GM18505 (cell line): ENCODE data around the gene TRIM69.

Experiments
- ATAC-seq: cut with Tn5 transposase; IDR thresholded peaks from one replicate; pipeline ENCODE4 v1.9.1; 2021; ENCODE audit not compliant: unreplicated experiment
- POLR2A ChIP-seq: IDR thresholded peaks from 4 replicates; pipeline ENCODE4 v1.6.1; 2011; ENCODE audit warnings: borderline replicate concordance; ENCODE audit not compliant: insufficient read depth, insufficient read length; ENCODE audit errors: extremely low read depth

Gene TRIM69

DNA sequence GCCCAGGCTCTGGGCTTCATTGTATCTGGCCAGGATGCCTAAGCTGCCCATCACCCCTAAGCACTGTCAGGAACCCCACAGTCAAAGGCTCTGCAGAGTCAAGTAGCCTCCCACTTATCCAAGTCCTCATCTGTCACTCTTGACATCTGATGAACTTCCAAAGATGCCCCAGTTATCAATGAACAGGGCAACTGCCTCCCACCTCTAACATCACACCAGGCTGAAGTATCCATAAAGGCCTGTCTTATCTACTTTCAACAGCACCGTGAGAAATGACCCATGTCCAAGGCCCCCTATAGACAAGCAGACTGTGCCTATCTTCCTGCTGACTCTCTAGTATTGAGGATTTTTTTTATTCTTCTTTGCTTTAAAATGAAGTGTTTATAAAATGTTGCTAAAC is 56.4 kb downstream of the TRIM69 start:
- no peak for ATAC-seq
- TF ChIP-seq POLR2A, result no peak

DNA sequence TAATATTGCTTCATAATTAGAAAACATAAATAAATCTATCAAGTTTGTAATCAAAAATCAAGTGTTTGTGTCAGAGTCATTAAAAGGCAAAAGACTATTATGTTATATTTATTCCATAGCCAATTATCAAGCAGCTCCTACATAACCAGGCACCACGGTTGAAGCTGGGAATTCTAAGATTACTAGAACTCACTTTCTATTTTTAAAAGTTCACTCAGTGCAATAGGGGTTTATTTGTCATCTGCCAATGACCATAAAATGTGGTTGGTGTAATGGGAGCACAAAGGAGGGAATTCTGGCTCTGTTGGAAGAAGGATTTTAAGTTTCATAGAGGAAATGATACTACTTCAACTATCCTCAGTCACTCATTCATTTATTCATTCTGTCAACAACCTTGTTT is 57.7 kb downstream of the TRIM69 start:
- no peak for ATAC-seq
- TF ChIP-seq POLR2A, result no peak

DNA sequence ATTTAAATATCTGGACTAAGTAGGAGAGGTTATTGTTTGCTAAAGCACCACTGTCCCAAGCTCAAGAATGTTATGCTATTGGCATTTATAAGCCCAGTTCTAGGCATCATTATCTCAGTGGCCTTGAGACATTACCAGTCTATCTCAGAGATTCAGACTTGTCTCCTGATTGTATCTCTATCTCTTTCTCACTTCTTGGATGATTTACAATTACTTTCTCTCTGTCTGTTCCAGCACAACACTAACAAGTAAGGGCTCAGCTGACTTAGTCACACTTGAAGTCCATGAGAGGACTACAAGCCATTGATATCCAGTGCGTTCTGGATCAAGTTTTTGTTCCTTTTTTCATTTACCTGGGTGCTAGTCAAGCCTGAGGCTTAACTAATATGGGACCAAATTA is 60.2 kb downstream of the TRIM69 start:
- no peak for TF ChIP-seq POLR2A
- no peak for ATAC-seq

DNA sequence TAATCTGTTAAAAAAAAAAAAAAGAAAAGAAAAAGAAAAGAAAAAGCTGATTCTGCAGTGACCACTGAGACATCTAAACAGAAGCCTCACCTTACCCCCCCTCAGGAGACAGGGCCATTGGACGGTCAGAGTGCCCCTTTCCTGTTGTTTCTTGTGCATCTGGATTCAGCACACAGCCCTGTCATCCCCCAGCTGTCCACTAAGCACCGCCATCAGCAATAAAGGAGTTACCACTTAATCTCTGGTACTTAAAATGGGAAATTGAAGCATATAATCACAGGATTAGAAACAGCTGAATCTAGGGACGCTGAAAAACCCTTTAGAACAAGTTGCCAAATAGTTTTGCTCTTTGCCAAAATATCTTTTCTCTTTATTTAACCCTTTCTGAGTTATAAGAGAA is 62.5 kb downstream of the TRIM69 start:
- ATAC-seq, result no peak
- TF ChIP-seq POLR2A, result no peak

DNA sequence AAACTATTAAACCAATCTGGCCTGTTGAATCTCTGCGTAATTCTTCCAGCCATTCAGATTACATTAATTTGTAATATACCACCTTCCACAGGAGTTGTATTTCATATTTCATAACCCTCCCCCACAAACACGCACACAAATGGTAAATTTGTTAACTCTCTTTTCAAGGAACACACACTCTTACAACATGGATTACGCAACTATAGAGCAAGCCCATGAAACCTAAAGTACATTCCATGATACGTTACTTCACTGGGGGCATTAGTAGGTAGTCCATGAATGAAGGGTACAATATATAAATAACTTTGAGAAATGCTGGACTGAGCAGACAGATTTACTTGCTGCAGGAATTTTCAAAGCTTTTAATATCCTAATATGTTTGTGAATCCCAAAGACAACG is 65.0 kb downstream of the TRIM69 start:
- TF ChIP-seq POLR2A, result no peak
- ATAC-seq, result no peak

DNA sequence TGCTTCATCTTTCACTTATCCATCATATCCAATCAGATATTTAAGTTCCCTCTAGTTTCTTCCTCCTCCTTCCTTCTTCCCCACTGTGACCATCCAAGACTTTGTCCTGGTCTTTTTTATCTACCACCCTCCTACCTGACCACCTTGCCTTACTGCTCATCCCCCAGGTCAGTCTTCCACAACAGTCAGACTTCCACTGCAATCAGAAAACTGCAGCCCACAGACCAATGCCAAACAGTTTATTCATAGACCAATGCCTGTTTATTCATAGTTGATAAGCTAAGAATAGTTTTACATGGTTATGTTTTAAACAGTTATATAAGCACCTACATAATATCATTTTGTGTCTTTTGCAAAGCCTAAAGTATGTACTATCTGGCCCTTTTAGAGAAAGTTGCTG is 65.5 kb downstream of the TRIM69 start:
- no peak for ATAC-seq
- no peak for TF ChIP-seq POLR2A

DNA sequence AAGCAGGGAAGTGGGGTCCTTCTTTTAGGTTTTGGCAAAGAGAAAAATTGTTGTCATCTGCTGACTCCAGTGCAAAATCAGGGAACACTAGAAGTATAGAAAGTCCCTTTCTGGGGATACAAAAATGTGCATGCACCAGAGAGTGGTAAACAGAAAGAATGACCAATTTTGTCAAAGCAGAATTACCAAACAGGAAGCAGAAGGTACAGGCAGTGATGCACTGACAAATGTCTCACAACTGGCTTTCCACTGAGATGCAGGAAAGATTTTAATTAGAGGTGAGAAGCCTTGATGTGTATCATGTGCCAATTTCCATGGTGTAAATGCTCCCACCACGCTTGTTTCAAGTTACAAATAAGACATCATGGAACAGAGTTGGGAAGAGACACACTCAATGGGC is 66.0 kb downstream of the TRIM69 start:
- no peak for TF ChIP-seq POLR2A
- ATAC-seq, result peak; percentile 79

DNA sequence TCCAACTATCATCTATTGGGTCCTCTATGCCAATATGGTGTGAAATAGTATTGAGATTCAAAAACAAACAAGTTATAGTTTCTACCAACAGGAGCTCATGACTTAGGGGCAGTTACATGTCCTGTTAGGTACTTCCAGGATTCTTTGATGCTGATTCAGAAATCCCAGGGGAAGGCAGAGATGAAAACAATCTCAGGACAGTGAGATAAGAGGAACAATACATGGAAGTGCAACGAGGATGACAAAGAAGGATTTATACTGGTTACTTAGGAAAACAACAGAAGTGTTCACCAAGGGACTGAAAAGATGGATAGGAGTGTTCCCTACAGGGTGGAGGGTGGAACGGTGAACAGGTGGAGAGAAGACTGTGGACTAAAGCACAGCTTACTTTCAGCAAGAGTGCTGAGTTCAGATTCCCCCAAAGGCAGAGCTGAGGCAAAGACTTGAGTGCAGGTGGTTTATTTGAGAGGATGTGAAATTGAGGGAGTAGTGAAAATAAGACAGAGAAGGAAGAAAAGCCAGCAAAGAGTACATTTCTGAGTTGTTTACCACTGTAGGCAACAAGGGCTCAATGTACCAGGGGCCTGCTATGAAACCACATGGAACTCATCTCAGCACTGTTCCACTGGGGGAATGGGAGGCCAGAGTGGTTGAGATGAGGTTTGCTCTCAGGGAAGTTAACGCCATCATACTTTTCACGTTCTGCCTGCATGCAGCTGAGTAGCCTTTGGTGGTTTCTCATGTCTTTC is 68.1 kb downstream of the TRIM69 start:
- no peak for ATAC-seq
- TF ChIP-seq POLR2A, result no peak

DNA sequence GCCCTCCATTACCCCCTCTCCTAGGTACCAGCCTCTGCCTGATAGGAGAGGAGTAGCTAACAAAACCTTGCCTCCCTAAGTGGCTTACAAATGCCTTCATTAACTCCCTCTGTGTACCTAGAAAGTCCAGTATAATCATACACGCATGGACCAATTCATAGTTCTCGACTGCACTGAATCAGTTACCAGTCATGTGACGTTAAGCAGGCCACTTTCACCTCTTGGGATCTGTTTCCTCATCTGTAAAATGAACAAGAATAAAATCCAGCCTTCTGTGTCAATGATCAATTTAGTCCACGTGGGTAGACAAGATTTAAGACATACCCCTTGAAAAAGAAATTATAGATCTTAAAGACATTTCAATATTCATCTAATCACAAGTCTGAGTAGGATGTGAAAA is 72.2 kb downstream of the TRIM69 start:
- ATAC-seq, result no peak
- no peak for TF ChIP-seq POLR2A

DNA sequence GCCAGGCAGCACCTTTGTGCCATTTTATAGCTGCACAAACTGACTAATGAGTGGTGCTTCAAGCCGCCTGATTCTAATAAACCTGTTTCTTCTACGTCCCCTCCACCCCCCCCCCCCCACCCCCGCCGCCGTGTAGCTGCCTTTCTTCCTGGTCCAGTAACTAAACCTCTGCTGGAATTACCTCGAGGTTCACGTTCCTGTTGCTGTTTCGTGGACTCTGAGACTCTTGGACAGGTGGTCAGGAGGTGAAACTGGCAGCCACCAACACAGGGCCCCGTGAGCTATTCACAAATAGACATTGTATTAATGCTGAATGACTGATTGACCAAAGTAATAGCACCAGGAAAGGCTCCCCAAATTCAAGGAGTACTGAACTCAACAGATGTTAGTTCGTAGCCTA is 73.9 kb downstream of the TRIM69 start:
- ATAC-seq, result no peak
- no peak for TF ChIP-seq POLR2A

DNA sequence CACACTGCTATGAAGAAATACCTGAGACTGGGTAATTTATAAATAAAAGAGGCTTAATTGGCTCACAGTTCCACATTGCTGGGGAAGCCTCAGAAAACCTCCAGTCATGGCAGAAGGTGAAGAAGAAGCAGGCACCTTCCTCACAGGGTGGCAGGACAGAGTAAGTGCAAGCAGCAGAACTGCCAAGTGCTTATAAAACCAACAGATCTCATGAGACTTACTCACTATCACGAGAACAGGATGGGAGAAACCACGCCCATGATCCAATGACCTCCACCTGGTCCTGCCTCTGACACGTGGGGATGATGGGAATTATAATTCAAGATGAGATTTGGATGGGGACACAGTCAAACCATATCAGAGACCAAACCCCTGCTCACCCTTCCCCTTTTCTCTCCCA is 75.0 kb downstream of the TRIM69 start:
- TF ChIP-seq POLR2A, result no peak
- no peak for ATAC-seq

DNA sequence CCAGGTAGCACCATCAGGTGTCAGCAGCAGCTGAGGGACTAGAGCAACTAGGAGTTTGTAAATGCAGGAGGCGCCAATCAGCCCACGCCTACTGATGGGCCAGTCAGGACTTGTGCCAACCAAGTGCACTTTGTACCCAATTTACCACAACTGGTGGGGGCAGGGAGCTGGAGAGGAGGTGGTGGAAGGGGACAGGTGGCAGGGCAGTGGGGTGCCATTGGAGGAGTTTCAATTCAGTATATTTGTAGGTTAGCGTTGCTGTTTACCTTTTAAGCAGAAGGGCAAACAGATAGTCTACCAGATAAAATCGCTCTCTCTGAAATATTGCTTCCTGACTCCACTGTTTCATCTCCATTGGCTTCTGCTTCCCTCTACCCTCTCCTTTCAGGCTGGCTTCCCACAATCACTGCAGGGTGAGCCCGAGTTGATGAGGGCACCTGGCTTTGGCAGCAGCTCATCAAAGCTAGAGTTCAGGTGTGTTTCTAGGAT is 75.7 kb downstream of the TRIM69 start:
- no peak for ATAC-seq
- no peak for TF ChIP-seq POLR2A

DNA sequence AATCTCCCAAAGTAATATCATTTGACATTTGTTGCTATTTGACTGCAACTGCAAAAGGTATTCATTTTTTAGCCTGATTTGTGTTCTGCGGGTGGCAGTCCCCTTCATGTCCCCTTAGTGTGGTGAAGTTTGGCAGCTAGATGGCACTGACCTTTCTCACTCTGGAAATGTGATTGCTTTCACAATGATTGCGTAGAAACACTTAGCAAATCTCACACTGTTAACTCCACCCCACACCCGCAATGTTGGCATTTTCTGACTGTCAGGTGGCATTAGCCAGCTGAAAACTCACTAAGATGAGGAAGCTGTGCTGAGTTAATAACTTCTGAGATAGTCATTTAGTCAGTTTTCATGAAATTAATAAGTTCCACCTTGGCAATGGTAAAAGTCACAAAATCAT is 76.9 kb downstream of the TRIM69 start:
- no peak for ATAC-seq
- no peak for TF ChIP-seq POLR2A
